ENCODE measurements around the gene NCOA5. TPM values are rescaled to one million over a fixed set of nuclear protein-coding genes. Genes with fewer than 3 reads are reported as not detected.

NCOA5 gene
- total and polyA plus RNA-seq, 10 of the 15 experiments (the other 5 are each of a cell fraction or from before 2014, with no cell fraction given): 7.7 to 38.1 (median 30.1) TPM

GRCh38 chr20:46065691-46066090 is 24.1 kb downstream of the NCOA5 start (continued):
- TF ChIP-seq ZNF592 (IDR thresholded peaks at IDR 0.05) (no peak), PBX3 (IDR thresholded peaks at IDR 0.05; ENCODE audit: insufficient replicate concordance, low read depth, low read length) (no peak)

GRCh38 chr20:46065006-46065405 is 24.8 kb downstream of the NCOA5 start:
- no peaks in the 10 kb centered on the region for H3K9me3 ChIP-seq (replicated peaks; ENCODE audit: control insufficient read depth, insufficient read depth, low read length)
- 95% methylated on average over 9 of the region's 9 CpGs for WGBS (ENCODE audit: insufficient coverage, insufficient replicate concordance, low lambda C conversion rate, missing lambda C conversion rate)
- POLR2A ChIA-PET: no interaction called here
- intact Hi-C loops (cut with micrococcal nuclease; ENCODE audit: unreplicated experiment) (no loop called here), in situ Hi-C loops (cut with MboI) (no loop called here)
- H3K27me3 ChIP-seq (replicated peaks in 1 of 2; ENCODE audit: control insufficient read depth in 2 of 2, insufficient read depth in 2 of 2, low read length in 1 of 2): no peaks in the 10 kb centered on the region
- H4K20me1 ChIP-seq (ENCODE audit: control insufficient read depth, insufficient read depth): no peaks in the 10 kb centered on the region
- H2AFZ ChIP-seq (ENCODE audit: control insufficient read depth, low read depth, low read length): no peak overlapping the region
- SMC1A ChIA-PET (ENCODE audit: uncharacterized antibody, unreplicated experiment): no interaction called here
- H3K36me3 ChIP-seq (ENCODE audit: control insufficient read depth in 2 of 2, insufficient read depth in 2 of 2, low read length in 1 of 2): peaks cover 13 to 66% of the 10 kb centered on the region in 2 experiments
- no peak overlapping the region for H3K4me2 ChIP-seq (ENCODE audit: control insufficient read depth, insufficient read depth)
- BruUV-seq (replicated peaks): no TSS peak
- H3K9ac ChIP-seq (ENCODE audit: control insufficient read depth, insufficient read depth, low read length): no peak overlapping the region
- no peak for ATAC-seq
- FAIRE-seq: no peak
- no peak overlapping the region for H3K4me3 ChIP-seq
- no peak overlapping the region for H3K27ac ChIP-seq (ENCODE audit: control insufficient read depth, insufficient read depth)
- RAD21 ChIA-PET (ENCODE audit: unreplicated experiment): no interaction called here
- DNase-seq (ENCODE audit: low read depth, low spot score): no peak
- H3K79me2 ChIP-seq (ENCODE audit: control insufficient read depth, insufficient read depth, low read length): no peaks in the 10 kb centered on the region
- CTCF ChIA-PET: interaction anchor here (0.8 to 1.6 kb wide), 3 partner anchors 15 to 50 kb away, joined by 3 to 6 read pairs (median 4); no protein-coding TSS in a partner anchor
- peaks cover 22% of the 10 kb centered on the region; the same call in 1 of the 2 replicates for H3K4me1 ChIP-seq (ENCODE audit: control insufficient read depth, insufficient read depth, low read length)
- TF ChIP-seq POLR2AphosphoS5 (IDR thresholded peaks at IDR 0.05; ENCODE audit: low read length): no peak
- TF ChIP-seq ZBED1 (IDR thresholded peaks at IDR 0.05; ENCODE audit: borderline replicate concordance): no peak
- no peak for TF ChIP-seq KDM1A (IDR thresholded peaks at IDR 0.05; ENCODE audit: borderline replicate concordance)
- no peak for TF ChIP-seq NKRF (conservative IDR thresholded peaks at IDR 0.05)
- no peak for TF ChIP-seq IKZF1 (conservative IDR thresholded peaks at IDR 0.05)
- TF ChIP-seq EP300 (IDR thresholded peaks at IDR 0.05; ENCODE audit: borderline replicate concordance in 1 of 2, control insufficient read depth in 1 of 2, low read depth in 2 of 2, low read length in 2 of 2): no peak
- TF ChIP-seq NR2C1 (IDR thresholded peaks at IDR 0.05): no peak
- no peak for TF ChIP-seq ZNF384 (IDR thresholded peaks at IDR 0.05; ENCODE audit: borderline replicate concordance, low read depth, low read length)
- TF ChIP-seq CHD2 (IDR thresholded peaks at IDR 0.05; ENCODE audit: borderline replicate concordance, low read depth, low read length): no peak
- no peak for TF ChIP-seq STAT1 (conservative IDR thresholded peaks at IDR 0.05)
- no peak for TF ChIP-seq CREM (IDR thresholded peaks at IDR 0.05; ENCODE audit: low read depth)
- TF ChIP-seq FOXK2 (IDR thresholded peaks at IDR 0.05): no peak
- TF ChIP-seq BHLHE40 (IDR thresholded peaks at IDR 0.05; ENCODE audit: borderline replicate concordance in 1 of 2, low read depth in 2 of 2, low read length in 1 of 2): no peak
- no peak for TF ChIP-seq GABPA (IDR thresholded peaks at IDR 0.05; ENCODE audit: low read depth)
- TF ChIP-seq RFX5 (IDR thresholded peaks at IDR 0.05; ENCODE audit: low read depth, low read length): no peak

Data from GM12878 (cell line).